ENCODE measurements around the gene DLGAP1.

DNA sequence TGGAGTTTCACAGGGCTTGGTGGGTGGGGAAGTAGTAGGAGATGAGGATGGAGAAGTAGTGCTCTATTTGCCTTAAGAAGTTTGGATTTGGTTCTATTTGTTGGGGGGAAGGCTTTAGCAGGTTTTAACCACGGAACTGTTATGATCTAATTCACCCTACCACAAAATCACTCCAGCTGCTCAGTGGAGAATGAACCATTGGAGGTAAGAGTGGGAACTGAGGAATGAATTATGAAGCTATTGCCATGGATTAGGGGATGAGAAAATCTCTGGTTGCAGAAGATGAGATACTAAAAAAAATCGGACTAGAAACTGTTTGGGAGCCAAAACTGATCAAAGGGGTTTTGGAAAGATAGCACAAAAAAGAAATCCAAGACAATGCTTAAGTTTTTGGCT is 488.9 kb downstream of the DLGAP1 start:
- TF ChIP-seq, protein P1, sequence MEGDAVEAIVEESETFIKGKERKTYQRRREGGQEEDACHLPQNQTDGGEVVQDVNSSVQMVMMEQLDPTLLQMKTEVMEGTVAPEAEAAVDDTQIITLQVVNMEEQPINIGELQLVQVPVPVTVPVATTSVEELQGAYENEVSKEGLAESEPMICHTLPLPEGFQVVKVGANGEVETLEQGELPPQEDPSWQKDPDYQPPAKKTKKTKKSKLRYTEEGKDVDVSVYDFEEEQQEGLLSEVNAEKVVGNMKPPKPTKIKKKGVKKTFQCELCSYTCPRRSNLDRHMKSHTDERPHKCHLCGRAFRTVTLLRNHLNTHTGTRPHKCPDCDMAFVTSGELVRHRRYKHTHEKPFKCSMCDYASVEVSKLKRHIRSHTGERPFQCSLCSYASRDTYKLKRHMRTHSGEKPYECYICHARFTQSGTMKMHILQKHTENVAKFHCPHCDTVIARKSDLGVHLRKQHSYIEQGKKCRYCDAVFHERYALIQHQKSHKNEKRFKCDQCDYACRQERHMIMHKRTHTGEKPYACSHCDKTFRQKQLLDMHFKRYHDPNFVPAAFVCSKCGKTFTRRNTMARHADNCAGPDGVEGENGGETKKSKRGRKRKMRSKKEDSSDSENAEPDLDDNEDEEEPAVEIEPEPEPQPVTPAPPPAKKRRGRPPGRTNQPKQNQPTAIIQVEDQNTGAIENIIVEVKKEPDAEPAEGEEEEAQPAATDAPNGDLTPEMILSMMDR (IDR thresholded peaks at IDR 0.05 in 4 of 5, conservative IDR thresholded peaks at IDR 0.05 in 1 of 5), result no peak
- no peak for TF ChIP-seq POLR2A (IDR thresholded peaks at IDR 0.05)
